B cell (primary cell): ENCODE measurements around the gene TRPC1. TPM values are rescaled to one million over a fixed set of nuclear protein-coding genes. Genes with fewer than 3 reads are reported as not detected.

Experiments
- ATAC-seq: fragments of 200-7000 bp; cut with Tn5 transposase; one replicate; pipeline ENCODE4 v1.10.0; 2021; ENCODE audit warnings: low read depth, mild to moderate bottlenecking, moderate number of reproducible peaks, moderate library complexity
- CTCF ChIA-PET: fragments of 350-600 bp; sonication (Branson Sonifier 250); formaldehyde crosslinking; loops from one replicate; lab custom pipeline; 2021; ENCODE audit warnings: antibody characterized with exemption, inconsistent platforms; lab: Charles Lee
- POLR2A ChIA-PET: fragments of 350-600 bp; sonication (Branson Sonifier 250); formaldehyde crosslinking; loops from one replicate; lab custom pipeline; 2021; ENCODE audit warnings: antibody characterized with exemption; lab: Charles Lee
- DNase-seq: peaks from one replicate; pipeline ENCODE4 v3.0.0; 2013
- H2AFZ ChIP-seq: 2 replicates; pipeline ENCODE4 v1.6.1; 2012; ENCODE audit warnings: mild to moderate bottlenecking, low read depth, low read length; ENCODE audit not compliant: insufficient read depth, poor library complexity, severe bottlenecking
- H3K27ac ChIP-seq, 2 donors: 1 replicate in 1 of 2; 2 replicates in 1 of 2; pipeline ENCODE4 v1.5.1; 2012 to 2013; ENCODE audit warnings: low read length in 2 of 2, mild to moderate bottlenecking in 2 of 2, moderate library complexity in 1 of 2
- H3K27me3 ChIP-seq, 4 experiments: fragments of 200-600 bp in 1 of 4; sonication (generic) in 1 of 4; replicated peaks in 1 of 4; 1 replicate in 2 of 4; 2 replicates in 2 of 4; pipeline versions ENCODE4 v1.6.1 to v1.7.0; 2013 to 2016; ENCODE audit warnings: low read length in 3 of 4, mild to moderate bottlenecking in 2 of 4, mixed read lengths in 1 of 4, moderate library complexity in 1 of 4; ENCODE audit not compliant: insufficient read depth in 4 of 4, control insufficient read depth in 3 of 4; ENCODE audit errors: control extremely low read depth in 1 of 4
- H3K36me3 ChIP-seq, 2 experiments: replicated peaks in 1 of 2; 1 replicate in 1 of 2; 2 replicates in 1 of 2; pipeline versions ENCODE4 v1.6.1 to v1.7.1; 2013; ENCODE audit warnings: low read length in 1 of 2; ENCODE audit not compliant: insufficient read depth in 2 of 2, control insufficient read depth in 1 of 2; ENCODE audit errors: control extremely low read depth in 1 of 2, extremely low read depth in 1 of 2
- H3K4me1 ChIP-seq, 2 donors: fragments of 200-600 bp in 1 of 2; sonication (generic) in 1 of 2; 1 replicate in 1 of 2; 2 replicates in 1 of 2; pipeline versions ENCODE4 v1.5.1 to v1.6.1; 2013 to 2017; ENCODE audit warnings: low read length in 2 of 2; ENCODE audit not compliant: control insufficient read depth in 2 of 2, insufficient read depth in 2 of 2
- H3K4me2 ChIP-seq: replicated peaks from 2 replicates; pipeline ENCODE3; 2012; ENCODE audit warnings: mild to moderate bottlenecking, low read depth, low read length; ENCODE audit not compliant: poor library complexity, severe bottlenecking
- H3K4me3 ChIP-seq, 5 experiments: fragments of 200-600 bp in 1 of 5; sonication (generic) in 1 of 5; 1 replicate in 3 of 5; 2 replicates in 2 of 5; pipeline versions ENCODE4 v1.5.1 to v1.7.0; 2011 to 2016; ENCODE audit warnings: low read length in 4 of 5, mild to moderate bottlenecking in 4 of 5, low read depth in 2 of 5, control low read depth in 1 of 5, moderate library complexity in 1 of 5; ENCODE audit not compliant: insufficient read depth in 1 of 5; ENCODE audit errors: control extremely low read depth in 1 of 5, extremely low read depth in 1 of 5
- H3K79me2 ChIP-seq: fragments of 200-600 bp; sonication (generic); one replicate; pipeline ENCODE4 v1.6.0; 2016; ENCODE audit warnings: low read length; ENCODE audit not compliant: control insufficient read depth, insufficient read depth
- H3K9ac ChIP-seq: fragments of 200-600 bp; sonication (generic); 2 replicates; pipeline ENCODE4 v1.6.1; 2017; ENCODE audit warnings: mild to moderate bottlenecking, low read length, moderate library complexity
- H3K9me3 ChIP-seq, 3 donors: one replicate each; pipeline versions ENCODE4 v1.6.1 to v1.7.1; 2013; ENCODE audit warnings: low read length in 2 of 3; ENCODE audit not compliant: control insufficient read depth in 2 of 3, insufficient read depth in 1 of 3; ENCODE audit errors: control extremely low read depth in 1 of 3
- H4K20me1 ChIP-seq: 2 replicates; pipeline ENCODE4 v1.6.0; 2012; ENCODE audit warnings: mild to moderate bottlenecking, low read length; ENCODE audit not compliant: insufficient read depth, control insufficient read depth, poor library complexity, severe bottlenecking
- H3K27ac Mint-ChIP-seq: one replicate; pipeline ENCODE4 v1.8.0; 2021; ENCODE audit warnings: mixed read lengths
- H3K27me3 Mint-ChIP-seq: one replicate; pipeline ENCODE4 v1.8.0; 2021; ENCODE audit warnings: mixed read lengths
- H3K4me1 Mint-ChIP-seq: one replicate; pipeline ENCODE4 v1.8.0; 2021; ENCODE audit warnings: mixed read lengths
- H3K4me3 Mint-ChIP-seq: one replicate; pipeline ENCODE4 v1.8.0; 2021; ENCODE audit warnings: mixed read lengths
- H3K9me3 Mint-ChIP-seq: one replicate; pipeline ENCODE4 v1.8.0; 2022; ENCODE audit warnings: mixed read lengths; ENCODE audit not compliant: insufficient read depth
- EZH2 ChIP-seq: IDR thresholded peaks from 2 replicates; pipeline ENCODE4 v1.6.1; 2012; ENCODE audit warnings: borderline replicate concordance, low read depth, mild to moderate bottlenecking, moderate library complexity, low read length; ENCODE audit not compliant: insufficient read depth, poor library complexity, severe bottlenecking
- WGBS: methylation state at CpG from one replicate; pipeline ENCODE4 v1.1.5; 2013; ENCODE audit warnings: missing lambda C conversion rate; ENCODE audit not compliant: insufficient coverage; 5-methylcytosine and 5-hydroxymethylcytosine counted together
- intact Hi-C: fragments of 100-400 bp; cut with micrococcal nuclease; formaldehyde crosslinking; loops from one replicate; pipeline ENCODE4 v1.10.0; 2022
- polyA plus RNA-seq: library from polyadenylated mRNA; depleted of rRNA; stranded (reverse); fragments of >200 nt; gene quantifications from 2 replicates; pipeline ENCODE4 v1.2.3, GENCODE V29; 2012
- total RNA-seq, 2 donors: library from RNA; stranded (reverse); fragments of 120-200 nt in 1 of 2; gene quantifications; 1 replicate in 1 of 2; 2 replicates in 1 of 2; pipeline versions ENCODE4 v1.2.3 to v1.2.4, GENCODE V29; 2013 to 2022
- TF ChIP-seq, protein P1 (sequence below): fragments of 200-600 bp; IDR thresholded peaks from one replicate; pipeline ENCODE4 v1.8.0; 2022; ENCODE audit warnings: antibody characterized with exemption, mild to moderate bottlenecking

The TRPC1 gene
- total and polyA plus RNA-seq, 2 donors (not counting 1 experiment from before 2014, with no cell fraction given) = 2.0 to 3.8 TPM

GRCh38 chr3:142705198-142705597 is 18.6 kb upstream of the TRPC1 start:
- no CpG with 5 or more reads among the region's 2 CpGs for WGBS
- H3K27me3 Mint-ChIP-seq = peaks cover 10% of the 10 kb centered on the region
- Histone ChIP-seq H3K9me3 (no peaks in the 10 kb centered on the region), H3K27ac (no peak overlapping the region), H3K4me1 (no peaks in the 10 kb centered on the region), H3K27me3 (no peaks in the 10 kb centered on the region), H3K36me3 (no peaks in the 10 kb centered on the region), H3K4me2 (no peak overlapping the region), H2AFZ (no peak overlapping the region), H4K20me1 (no peaks in the 10 kb centered on the region), H3K79me2 (no peaks in the 10 kb centered on the region), H3K4me3 (no peak overlapping the region), H3K9ac (no peak overlapping the region)
- POLR2A ChIA-PET = no interaction called here
- intact Hi-C loops = no loop called here
- no peak overlapping the region for H3K27ac Mint-ChIP-seq
- TF ChIP-seq, protein P1, sequence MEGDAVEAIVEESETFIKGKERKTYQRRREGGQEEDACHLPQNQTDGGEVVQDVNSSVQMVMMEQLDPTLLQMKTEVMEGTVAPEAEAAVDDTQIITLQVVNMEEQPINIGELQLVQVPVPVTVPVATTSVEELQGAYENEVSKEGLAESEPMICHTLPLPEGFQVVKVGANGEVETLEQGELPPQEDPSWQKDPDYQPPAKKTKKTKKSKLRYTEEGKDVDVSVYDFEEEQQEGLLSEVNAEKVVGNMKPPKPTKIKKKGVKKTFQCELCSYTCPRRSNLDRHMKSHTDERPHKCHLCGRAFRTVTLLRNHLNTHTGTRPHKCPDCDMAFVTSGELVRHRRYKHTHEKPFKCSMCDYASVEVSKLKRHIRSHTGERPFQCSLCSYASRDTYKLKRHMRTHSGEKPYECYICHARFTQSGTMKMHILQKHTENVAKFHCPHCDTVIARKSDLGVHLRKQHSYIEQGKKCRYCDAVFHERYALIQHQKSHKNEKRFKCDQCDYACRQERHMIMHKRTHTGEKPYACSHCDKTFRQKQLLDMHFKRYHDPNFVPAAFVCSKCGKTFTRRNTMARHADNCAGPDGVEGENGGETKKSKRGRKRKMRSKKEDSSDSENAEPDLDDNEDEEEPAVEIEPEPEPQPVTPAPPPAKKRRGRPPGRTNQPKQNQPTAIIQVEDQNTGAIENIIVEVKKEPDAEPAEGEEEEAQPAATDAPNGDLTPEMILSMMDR = no peak
- no peak for TF ChIP-seq EZH2
- no peak overlapping the region for H3K4me3 Mint-ChIP-seq
- H3K4me1 Mint-ChIP-seq = no peaks in the 10 kb centered on the region
- ATAC-seq (no peak), DNase-seq (no peak)
- H3K9me3 Mint-ChIP-seq = no peaks in the 10 kb centered on the region
- CTCF ChIA-PET = no interaction called here

DNA sequence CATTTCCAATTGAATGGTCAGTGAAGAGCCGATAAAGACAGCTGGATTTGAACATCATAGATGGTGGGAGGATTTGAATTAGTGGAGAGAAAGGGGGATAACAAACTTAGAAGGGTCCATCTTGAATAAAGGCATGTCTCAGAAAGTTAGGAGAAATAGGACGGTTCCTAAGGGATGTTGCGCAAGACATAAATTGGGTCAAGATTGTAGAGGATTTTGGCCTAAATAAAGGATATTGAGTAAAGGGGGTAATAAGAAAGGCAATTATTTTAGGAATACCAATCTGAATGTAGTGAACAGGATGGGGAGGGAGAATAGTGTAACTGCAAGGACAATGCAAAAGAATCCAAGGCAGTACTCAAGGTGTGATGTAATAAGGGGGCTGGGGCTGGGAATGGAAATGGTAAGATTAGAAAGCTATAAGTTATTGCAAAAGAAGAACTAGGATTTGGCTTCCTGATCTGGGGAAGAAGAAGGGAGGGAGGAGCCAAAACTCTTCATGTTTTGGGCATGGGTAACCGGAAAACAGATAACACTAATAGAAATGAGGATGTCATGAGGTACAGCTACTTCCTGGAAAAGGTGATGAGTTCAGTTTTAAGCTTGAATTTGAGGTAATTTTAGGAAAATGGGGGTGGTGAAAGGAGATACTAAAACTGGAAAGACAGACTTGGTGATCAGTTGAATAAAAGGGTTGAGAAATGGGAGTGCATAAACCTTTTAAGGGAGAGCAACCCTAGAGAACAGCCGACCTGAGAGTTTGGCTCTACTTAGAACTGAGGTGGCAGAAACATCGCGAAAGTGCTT is 17.3 kb upstream of the TRPC1 start:
- ChIA-PET POLR2A (no interaction called here), CTCF (no interaction called here)
- H3K36me3 ChIP-seq = no peaks in the 10 kb centered on the region
- H3K79me2 ChIP-seq = no peaks in the 10 kb centered on the region
- no peak overlapping the region for H3K9ac ChIP-seq
- Mint-ChIP-seq H3K27me3 (peaks cover 10% of the 10 kb centered on the region), H3K27ac (no peak overlapping the region), H3K4me3 (no peak overlapping the region), H3K4me1 (no peaks in the 10 kb centered on the region), H3K9me3 (no peaks in the 10 kb centered on the region)
- H3K4me3 ChIP-seq = no peak overlapping the region
- no peak overlapping the region for H3K4me2 ChIP-seq
- no peak for DNase-seq
- 90% methylated on average over 7 of the region's 7 CpGs for WGBS
- TF ChIP-seq, protein P1 = no peak
- TF ChIP-seq EZH2 = no peak
- no peak overlapping the region for H2AFZ ChIP-seq
- intact Hi-C loops = no loop called here
- no peaks in the 10 kb centered on the region for H3K4me1 ChIP-seq
- H3K27me3 ChIP-seq = no peaks in the 10 kb centered on the region
- no peak for ATAC-seq
- H3K27ac ChIP-seq = no peak overlapping the region
- H4K20me1 ChIP-seq = no peaks in the 10 kb centered on the region
- no peaks in the 10 kb centered on the region for H3K9me3 ChIP-seq
